Epithelial cell of prostate (primary cell): ENCODE data around the gene ZMYND8.
"Not testable (repeated sequence)": the region's sequence is repeated elsewhere in the genome, so short reads cannot be mapped to it uniquely, and the experiment has no call there.

Experiments
- DNase-seq: peaks from one replicate; pipeline ENCODE4 v3.0.0-alpha.2; 2011; ENCODE audit warnings: low read depth, low spot score
- H3K27ac ChIP-seq: fragments of 450-650 bp; 2 replicates; pipeline ENCODE4 v1.5.1; 2017; ENCODE audit warnings: mild to moderate bottlenecking

Gene ZMYND8

GRCh38 chr20:47195573-47195972, 160.9 kb downstream of the ZMYND8 start:
- H3K27ac ChIP-seq: no peak overlapping the region
- no peak for DNase-seq

- H3K27ac ChIP-seq: no peak overlapping the region
Observed at GRCh38 chr20:47191956-47192355, 164.5 kb downstream of the ZMYND8 start.

GRCh38 chr20:47191074-47191673, 165.3 kb downstream of the ZMYND8 start:
- peak overlapping the region; percentile 32 for H3K27ac ChIP-seq
- DNase-seq: peak; percentile 68

More at GRCh38 chr20:47191956-47192355, 164.5 kb downstream of the ZMYND8 start:
- no peak for DNase-seq

GRCh38 chr20:47189060-47189459, 167.4 kb downstream of the ZMYND8 start:
- no peak for DNase-seq

GRCh38 chr20:47188540-47188939, 168.0 kb downstream of the ZMYND8 start:
- no peak for DNase-seq
- no peak overlapping the region for H3K27ac ChIP-seq

More at GRCh38 chr20:47189060-47189459, 167.4 kb downstream of the ZMYND8 start:
- H3K27ac ChIP-seq: no peak overlapping the region

GRCh38 chr20:47187450-47188195, 168.9 kb downstream of the ZMYND8 start:
- DNase-seq: no peak
- no peak overlapping the region for H3K27ac ChIP-seq

- no peak for DNase-seq
- H3K27ac ChIP-seq: no peak overlapping the region
Observed at GRCh38 chr20:47183367-47183766, 173.1 kb downstream of the ZMYND8 start.

- no peak overlapping the region for H3K27ac ChIP-seq
- peak; percentile 56 for DNase-seq
Observed at GRCh38 chr20:47181056-47181862, 175.2 kb downstream of the ZMYND8 start.

- no peak for DNase-seq
- no peak overlapping the region for H3K27ac ChIP-seq
Observed at GRCh38 chr20:47179267-47179666, 177.2 kb downstream of the ZMYND8 start.

GRCh38 chr20:47178851-47179250, 177.6 kb downstream of the ZMYND8 start:
- DNase-seq: no peak
- H3K27ac ChIP-seq: no peak overlapping the region

GRCh38 chr20:47178277-47178676, 178.2 kb downstream of the ZMYND8 start:
- no peak for DNase-seq
- H3K27ac ChIP-seq: no peak overlapping the region

- not testable (repeated sequence) for H3K27ac ChIP-seq, DNase-seq
Observed at GRCh38 chr20:47176217-47176616, 180.3 kb downstream of the ZMYND8 start.

- no peak for DNase-seq
- H3K27ac ChIP-seq: no peak overlapping the region
Observed at GRCh38 chr20:47175493-47175892, 181.0 kb downstream of the ZMYND8 start.

- H3K27ac ChIP-seq: no peak overlapping the region
- DNase-seq: no peak
Observed at GRCh38 chr20:47174456-47175243, 181.8 kb downstream of the ZMYND8 start.

- no peak overlapping the region for H3K27ac ChIP-seq
- no peak for DNase-seq
Observed at GRCh38 chr20:47173596-47174216, 182.8 kb downstream of the ZMYND8 start.

GRCh38 chr20:47172579-47172978, 183.9 kb downstream of the ZMYND8 start:
- DNase-seq: no peak
- H3K27ac ChIP-seq: no peak overlapping the region

GRCh38 chr20:47167846-47168245, 188.7 kb downstream of the ZMYND8 start:
- DNase-seq: no peak
- no peak overlapping the region for H3K27ac ChIP-seq

GRCh38 chr20:47165376-47165865, 191.1 kb downstream of the ZMYND8 start:
- no peak overlapping the region for H3K27ac ChIP-seq
- no peak for DNase-seq

GRCh38 chr20:47164140-47164539, 192.4 kb downstream of the ZMYND8 start:
- DNase-seq: no peak
- H3K27ac ChIP-seq: no peak overlapping the region

GRCh38 chr20:47161411-47161810, 195.1 kb downstream of the ZMYND8 start:
- H3K27ac ChIP-seq: no peak overlapping the region
- DNase-seq: no peak
